Measurements from ENCODE around the gene FNBP1.

Gene FNBP1

DNA sequence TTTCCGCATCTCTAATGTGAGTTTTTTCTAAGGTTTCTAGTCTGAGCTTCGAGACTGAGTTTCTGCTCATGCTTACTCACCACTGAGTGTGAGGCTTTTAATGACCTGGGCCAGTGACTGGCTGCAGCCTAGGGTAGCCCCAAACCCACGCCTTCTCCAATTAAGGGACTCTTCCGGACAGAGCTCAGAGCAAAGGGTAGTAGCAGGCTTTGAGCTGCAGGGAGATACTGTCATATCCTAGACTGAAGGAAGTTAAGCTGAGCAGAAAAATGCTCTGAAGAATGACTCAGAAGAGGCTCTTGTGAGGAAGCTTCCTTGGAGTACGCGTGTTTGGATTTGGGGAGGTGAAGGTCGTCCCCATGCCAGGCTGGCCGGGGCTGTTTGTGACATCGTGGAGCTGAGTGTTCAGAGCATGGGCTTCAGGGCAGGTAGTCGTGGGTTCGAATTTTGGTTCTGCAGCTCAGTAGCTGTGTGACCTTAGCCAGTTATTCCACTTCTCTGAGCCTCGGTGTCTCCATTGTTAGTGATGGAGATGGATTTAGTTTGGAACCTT is 204.2 kb downstream of the FNBP1 start:
- Histone ChIP-seq H3K9ac (ENCODE audit: low read length in 5 of 5) (no peak overlapping the region), H3K9me3 (ENCODE audit: control insufficient read depth in 5 of 5, low read length in 5 of 5) (no peaks in the 10 kb centered on the region), H3K27ac (ENCODE audit: low read depth, low read length) (no peak overlapping the region), H3K4me3 (ENCODE audit: low read depth in 1 of 5, low read length in 5 of 5) (no peak overlapping the region), H3K4me1 (ENCODE audit: control insufficient read depth in 5 of 5, insufficient read depth in 5 of 5, low read length in 5 of 5) (peaks cover 3 to 34% (median 25%) of the 10 kb centered on the region in 5 donors), H3K36me3 (ENCODE audit: control insufficient read depth in 5 of 5, insufficient read depth in 5 of 5, low read length in 5 of 5) (peaks cover 0 to 6% (median 0%) of the 10 kb centered on the region in 5 donors), H3K27me3 (ENCODE audit: control insufficient read depth in 5 of 5, insufficient read depth in 4 of 5, low read length in 5 of 5) (no peaks in the 10 kb centered on the region)

Measured in subcutaneous abdominal adipose tissue (tissue), 5 donors.